H54 (cell line): ENCODE results near the gene KRT84.

ENCODE experiments used
- DNase-seq: peaks from one replicate; pipeline ENCODE4 v3.0.0; 2011; ENCODE audit warnings: low spot score, mixed read lengths; ENCODE audit not compliant: insufficient read length
- FAIRE-seq: peaks from 3 replicates; lab custom pipeline; 2011; peaks lifted over from hg19 to GRCh38; lab: Jason Lieb, UNC
- POLR2A ChIP-seq: IDR thresholded peaks from 2 replicates; pipeline ENCODE4 v1.6.1; 2011; ENCODE audit warnings: low read depth, mild to moderate bottlenecking, low read length

Gene KRT84

DNA sequence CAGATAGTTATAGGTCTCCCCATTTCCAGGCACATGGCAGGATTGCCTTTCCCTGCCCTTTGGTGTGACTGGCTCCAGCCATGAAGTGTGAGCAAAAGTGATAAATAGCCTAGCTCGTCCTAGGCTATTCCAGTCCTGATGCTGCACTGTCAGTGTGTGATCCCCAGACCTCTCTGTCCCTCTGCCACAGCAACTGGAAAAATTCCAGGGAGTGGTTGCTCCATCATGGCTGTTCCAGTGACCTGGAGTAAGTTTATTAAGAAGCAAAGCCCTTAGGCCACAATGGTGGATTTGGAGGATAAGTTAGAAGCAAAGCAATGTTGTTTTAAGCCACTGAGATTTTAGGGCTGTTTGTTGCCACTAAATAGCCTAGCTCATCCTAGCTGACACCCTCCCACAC is 54.4 kb downstream of the KRT84 start:
- no peak for FAIRE-seq
- no peak for TF ChIP-seq POLR2A
- DNase-seq = no peak

DNA sequence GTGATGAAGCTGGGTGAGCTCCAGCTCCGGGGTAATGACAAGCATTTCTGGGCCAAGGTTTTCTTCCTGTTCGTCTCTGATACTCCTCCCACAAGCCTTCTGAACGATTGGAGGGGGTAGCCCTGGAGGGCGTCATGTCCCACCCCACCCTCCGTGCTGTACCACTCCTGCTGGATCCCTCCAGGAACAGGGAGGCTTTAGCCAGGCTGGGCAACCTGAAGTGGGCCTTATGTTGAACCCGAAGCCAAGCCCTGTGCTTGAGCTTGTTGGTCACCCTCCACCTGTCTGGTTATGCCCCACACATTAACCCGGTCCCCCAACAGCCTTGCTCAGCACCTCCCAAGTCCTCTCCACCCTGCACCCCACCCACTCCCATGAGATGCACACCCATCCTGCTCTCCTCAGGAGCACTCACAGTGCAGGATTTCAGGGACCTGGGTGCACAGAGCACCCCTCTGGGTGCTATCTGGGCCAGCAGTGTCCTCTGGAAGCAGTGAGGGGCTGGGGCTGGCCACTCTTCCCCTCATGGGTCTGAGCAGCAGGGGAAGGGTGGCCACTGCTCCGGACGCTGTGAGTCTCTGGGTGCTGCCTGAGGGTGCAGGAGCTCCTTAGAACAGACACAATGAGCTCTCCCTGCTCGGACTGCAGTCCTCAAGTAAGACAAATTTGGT is 57.5 kb downstream of the KRT84 start:
- TF ChIP-seq POLR2A = no peak
- FAIRE-seq = no peak
- no peak for DNase-seq
